Progenitor cell of endocrine pancreas (in vitro differentiated cells): ENCODE results near the gene SEMA3A. TPM values are rescaled to one million over a fixed set of nuclear protein-coding genes. Genes with fewer than 3 reads are reported as not detected.

Experiments
- DNase-seq: peaks from one replicate; pipeline ENCODE4 v3.0.0; 2021; ENCODE audit warnings: low spot score; ENCODE audit not compliant: unreplicated experiment
- H3K27ac Mint-ChIP-seq: 2 replicates; pipeline ENCODE4 v1.8.0; 2021; ENCODE audit warnings: mild to moderate bottlenecking, moderate library complexity, mixed read lengths
- H3K27me3 Mint-ChIP-seq: 2 replicates; pipeline ENCODE4 v1.8.0; 2021; ENCODE audit warnings: mixed read lengths
- H3K36me3 Mint-ChIP-seq: 2 replicates; pipeline ENCODE4 v1.8.0; 2022; ENCODE audit warnings: mixed read lengths; ENCODE audit not compliant: insufficient read depth
- H3K4me1 Mint-ChIP-seq: 2 replicates; pipeline ENCODE4 v1.8.0; 2021; ENCODE audit warnings: low read depth, mixed read lengths
- H3K4me3 Mint-ChIP-seq: 2 replicates; pipeline ENCODE4 v1.8.0; 2021; ENCODE audit warnings: low read depth, mild to moderate bottlenecking, moderate library complexity, mixed read lengths
- H3K9me3 Mint-ChIP-seq: 2 replicates; pipeline ENCODE4 v1.8.0; 2021; ENCODE audit warnings: low read depth, mixed read lengths
- total RNA-seq: library from RNA; stranded (reverse); gene quantifications from 2 replicates; pipeline ENCODE4 v1.2.1, GENCODE V29; 2021
- TF ChIP-seq, protein P1 (sequence below): fragments of 200-600 bp; sonication (generic); IDR thresholded peaks from one replicate; pipeline ENCODE4 v1.5.0; 2021; ENCODE audit warnings: antibody characterized with exemption, mild to moderate bottlenecking; ENCODE audit not compliant: unreplicated experiment

SEMA3A gene
- total RNA-seq, 1 donor from 2014 or later: 12.4 TPM

DNA sequence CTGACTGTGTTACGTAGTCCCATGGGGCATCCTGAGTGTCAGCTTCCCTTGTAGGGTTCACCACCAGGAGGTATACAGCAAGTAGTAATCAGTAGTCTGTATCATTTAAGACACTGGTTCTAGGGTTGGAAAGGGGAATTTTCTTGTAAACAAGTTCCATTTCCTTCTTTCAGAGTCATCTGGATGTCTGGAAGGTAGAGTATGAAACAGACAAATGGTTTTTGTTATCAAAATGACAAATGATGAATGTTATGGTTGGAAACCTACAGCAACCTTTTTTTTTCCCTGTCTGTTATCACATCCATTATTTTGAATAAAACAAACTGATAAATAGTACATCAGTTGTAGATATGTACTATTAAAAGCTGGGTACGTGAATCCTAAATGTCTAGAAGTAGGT is 19.1 kb downstream of the SEMA3A start:
- peaks cover 7% of the 10 kb centered on the region for H3K4me1 Mint-ChIP-seq
- H3K27me3 Mint-ChIP-seq: peaks cover 7% of the 10 kb centered on the region
- no peak for DNase-seq
- TF ChIP-seq, protein P1, sequence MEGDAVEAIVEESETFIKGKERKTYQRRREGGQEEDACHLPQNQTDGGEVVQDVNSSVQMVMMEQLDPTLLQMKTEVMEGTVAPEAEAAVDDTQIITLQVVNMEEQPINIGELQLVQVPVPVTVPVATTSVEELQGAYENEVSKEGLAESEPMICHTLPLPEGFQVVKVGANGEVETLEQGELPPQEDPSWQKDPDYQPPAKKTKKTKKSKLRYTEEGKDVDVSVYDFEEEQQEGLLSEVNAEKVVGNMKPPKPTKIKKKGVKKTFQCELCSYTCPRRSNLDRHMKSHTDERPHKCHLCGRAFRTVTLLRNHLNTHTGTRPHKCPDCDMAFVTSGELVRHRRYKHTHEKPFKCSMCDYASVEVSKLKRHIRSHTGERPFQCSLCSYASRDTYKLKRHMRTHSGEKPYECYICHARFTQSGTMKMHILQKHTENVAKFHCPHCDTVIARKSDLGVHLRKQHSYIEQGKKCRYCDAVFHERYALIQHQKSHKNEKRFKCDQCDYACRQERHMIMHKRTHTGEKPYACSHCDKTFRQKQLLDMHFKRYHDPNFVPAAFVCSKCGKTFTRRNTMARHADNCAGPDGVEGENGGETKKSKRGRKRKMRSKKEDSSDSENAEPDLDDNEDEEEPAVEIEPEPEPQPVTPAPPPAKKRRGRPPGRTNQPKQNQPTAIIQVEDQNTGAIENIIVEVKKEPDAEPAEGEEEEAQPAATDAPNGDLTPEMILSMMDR: no peak
- no peak overlapping the region for H3K4me3 Mint-ChIP-seq
- H3K36me3 Mint-ChIP-seq: peaks cover 4% of the 10 kb centered on the region
- no peaks in the 10 kb centered on the region for H3K9me3 Mint-ChIP-seq
- no peak overlapping the region for H3K27ac Mint-ChIP-seq

DNA sequence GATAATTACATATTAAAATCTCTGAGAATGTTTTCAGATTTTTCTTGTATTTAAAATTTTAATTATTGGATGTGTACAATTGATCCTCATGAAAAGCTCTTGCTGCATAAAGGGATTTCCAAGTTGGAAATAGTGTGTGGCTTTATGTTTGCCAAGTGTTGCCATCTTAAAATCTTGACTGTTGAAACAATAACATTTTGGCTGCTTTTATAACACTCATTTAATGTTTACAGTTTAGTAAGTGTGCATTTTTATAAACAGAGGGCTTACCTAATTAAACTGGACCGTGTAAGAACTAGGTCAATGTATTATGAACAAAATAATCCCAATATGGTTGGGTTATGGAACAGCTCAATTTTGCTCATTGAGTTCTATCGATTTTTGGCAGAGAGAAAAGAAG is 23.9 kb downstream of the SEMA3A start:
- Mint-ChIP-seq H3K4me1 (no peaks in the 10 kb centered on the region), H3K36me3 (peaks cover 4% of the 10 kb centered on the region), H3K4me3 (no peak overlapping the region), H3K9me3 (no peaks in the 10 kb centered on the region), H3K27ac (no peak overlapping the region), H3K27me3 (peaks cover 11% of the 10 kb centered on the region)
- DNase-seq: no peak
- TF ChIP-seq, protein P1: no peak

DNA sequence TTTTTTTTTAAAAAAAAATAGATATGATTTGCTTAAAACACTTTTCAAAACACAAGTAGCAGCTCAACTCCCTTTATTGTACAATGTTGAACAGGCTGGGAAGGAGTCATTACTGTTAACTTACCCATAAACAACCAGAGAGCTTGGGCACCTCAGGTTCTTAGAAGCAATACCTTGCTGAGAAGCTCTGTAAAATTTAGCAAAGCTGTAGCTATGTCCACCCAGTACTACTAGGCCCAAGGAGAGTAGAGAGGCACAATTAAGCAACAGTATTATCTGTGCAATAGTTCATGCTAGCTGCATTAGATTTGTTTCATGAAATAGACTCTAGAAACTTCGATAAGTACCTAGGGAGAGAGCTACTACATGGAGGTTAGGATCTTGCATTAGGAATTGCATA is 32.0 kb downstream of the SEMA3A start:
- no peak for DNase-seq
- Mint-ChIP-seq H3K9me3 (no peaks in the 10 kb centered on the region), H3K4me1 (peaks cover 7% of the 10 kb centered on the region), H3K36me3 (no peaks in the 10 kb centered on the region), H3K27ac (no peak overlapping the region), H3K27me3 (peaks cover 4% of the 10 kb centered on the region), H3K4me3 (no peak overlapping the region)
- TF ChIP-seq, protein P1: no peak

DNA sequence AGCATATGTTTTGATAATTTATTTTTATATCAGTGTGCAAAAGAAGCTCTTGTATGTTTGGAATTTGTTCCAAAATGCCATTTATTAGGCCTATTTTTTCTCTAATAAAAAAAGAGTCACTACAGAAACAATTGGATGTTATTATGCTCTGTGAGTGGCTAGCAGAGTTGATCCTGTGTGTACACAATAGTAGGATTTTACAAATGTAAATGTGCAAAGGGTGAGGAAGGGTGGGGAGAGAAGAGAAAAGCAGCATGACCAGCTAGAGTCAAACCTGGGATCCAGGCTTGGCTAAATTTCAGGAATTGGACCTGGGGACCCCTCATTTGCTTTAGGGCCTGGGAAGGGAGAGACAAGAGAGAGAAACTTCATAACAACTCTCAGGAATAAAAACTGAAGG is 32.5 kb downstream of the SEMA3A start:
- Mint-ChIP-seq H3K36me3 (no peaks in the 10 kb centered on the region), H3K4me1 (peaks cover 12% of the 10 kb centered on the region), H3K27ac (no peak overlapping the region), H3K9me3 (no peaks in the 10 kb centered on the region), H3K27me3 (no peaks in the 10 kb centered on the region), H3K4me3 (no peak overlapping the region)
- TF ChIP-seq, protein P1: no peak
- no peak for DNase-seq

DNA sequence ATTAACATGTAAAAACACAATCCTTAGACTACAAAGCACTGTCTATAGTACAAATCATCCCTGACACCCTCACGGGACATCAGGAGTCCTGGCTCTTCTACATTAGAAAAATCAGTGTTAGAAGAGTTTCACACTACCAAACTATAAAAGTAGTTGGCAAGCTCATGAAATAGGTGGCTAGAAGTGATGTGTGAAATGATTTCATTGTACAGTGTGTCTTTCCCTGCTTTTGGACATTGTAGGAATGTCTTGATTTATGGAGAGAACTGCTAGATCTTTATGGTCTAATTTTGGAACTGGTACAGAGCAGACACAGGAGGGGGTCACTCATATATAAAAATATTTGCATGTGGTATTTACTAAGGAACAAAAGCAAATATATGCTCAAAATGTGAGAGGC is 33.2 kb downstream of the SEMA3A start:
- no peak for DNase-seq
- Mint-ChIP-seq H3K4me3 (no peak overlapping the region), H3K4me1 (peaks cover 13% of the 10 kb centered on the region), H3K27ac (no peak overlapping the region), H3K27me3 (no peaks in the 10 kb centered on the region), H3K36me3 (no peaks in the 10 kb centered on the region), H3K9me3 (no peaks in the 10 kb centered on the region)
- TF ChIP-seq, protein P1: no peak
